ENCODE results near the gene ZNF217. TPM values are rescaled to one million over a fixed set of nuclear protein-coding genes. Genes with fewer than 3 reads are reported as not detected.

Gene ZNF217
- total and polyA plus RNA-seq, 2 donors (not counting 3 experiments of a cell fraction or from before 2014, with no cell fraction given), result 5.8 to 31.7 TPM

DNA sequence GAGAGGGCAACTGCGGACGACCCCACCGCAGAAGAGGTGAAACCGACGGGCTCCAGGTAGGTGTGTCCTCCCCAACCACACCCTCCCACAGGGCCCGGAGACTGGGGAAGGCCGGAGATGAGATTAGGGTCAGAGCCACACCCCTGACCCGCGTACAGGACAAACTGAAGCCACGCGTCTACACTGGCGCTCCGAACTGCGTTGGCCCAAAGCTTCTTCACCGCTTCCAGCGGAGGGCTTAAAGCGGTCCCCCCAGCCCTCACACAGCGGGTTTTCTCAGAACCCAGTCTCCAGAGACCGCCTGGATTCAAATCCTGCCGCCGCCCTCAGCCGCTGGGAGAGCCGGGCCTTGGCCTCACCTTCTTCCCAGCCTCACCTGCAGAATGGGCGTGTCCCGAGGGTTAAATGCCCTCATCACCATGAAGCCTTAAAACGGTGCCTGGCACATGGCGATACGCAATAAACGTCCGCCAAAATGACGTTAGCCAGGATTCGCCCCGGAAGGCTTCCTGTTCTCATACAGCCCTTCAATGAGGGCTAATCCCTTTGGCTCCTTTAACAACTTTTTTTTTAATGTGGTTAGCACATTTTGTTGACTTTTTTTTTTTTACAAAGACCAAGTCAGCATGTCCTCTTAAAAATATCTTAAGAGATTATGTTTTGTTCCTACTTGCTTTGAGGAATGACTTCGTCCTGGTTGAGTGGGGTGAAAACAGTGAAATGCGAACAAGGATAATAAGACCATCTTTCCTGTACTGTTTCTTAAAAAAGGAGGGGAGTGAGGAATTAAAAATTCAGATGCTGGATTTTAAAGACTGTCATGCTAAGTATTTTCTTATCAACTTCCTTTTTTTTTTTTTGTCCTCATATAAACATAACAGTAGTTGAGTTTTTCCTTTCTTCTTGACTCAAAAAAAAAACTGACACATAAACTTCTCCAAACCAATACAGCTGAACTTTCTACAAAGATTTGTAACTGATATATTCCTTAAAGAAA, 15.1 kb upstream of the ZNF217 start:
- FAIRE-seq (no peak), DNase-seq (ENCODE audit: low read depth, low spot score) (no peak)
- Histone ChIP-seq H4K20me1 (replicated peaks; ENCODE audit: control insufficient read depth, extremely low read depth, insufficient read depth, low read length) (no peaks in the 10 kb centered on the region), H3K4me2 (ENCODE audit: insufficient read depth, low read length) (no peak overlapping the region), H3K9me1 (replicated peaks; ENCODE audit: control insufficient read depth, extremely low read depth, insufficient read depth, low read length) (no peaks in the 10 kb centered on the region), H3K79me2 (ENCODE audit: control insufficient read depth, insufficient read depth, low read length) (no peaks in the 10 kb centered on the region), H3K27me3 (ENCODE audit: control insufficient read depth in 2 of 2, insufficient read depth in 2 of 2, low read length in 2 of 2) (no peaks in the 10 kb centered on the region), H3K9ac (replicated peaks; ENCODE audit: extremely low read depth, insufficient read depth, low read length) (no peak overlapping the region), H2AFZ (ENCODE audit: low read depth, low read length) (no peak overlapping the region), H3K27ac (ENCODE audit: insufficient read depth, low read depth, low read length) (peak overlapping the region; percentile 29), H3K36me3 (ENCODE audit: control insufficient read depth in 2 of 2, extremely low read depth in 1 of 2, insufficient read depth in 2 of 2, low read length in 2 of 2) (no peaks in the 10 kb centered on the region), H3K4me3 (replicated peaks in 1 of 3; ENCODE audit: insufficient read depth in 1 of 3, low read depth in 1 of 3, low read length in 3 of 3) (no peak overlapping the region), H3K9me3 (replicated peaks; ENCODE audit: control insufficient read depth, insufficient read depth, low read length) (no peaks in the 10 kb centered on the region), H3K4me1 (ENCODE audit: control insufficient read depth, extremely low read depth, insufficient read depth, low read length) (peaks cover 29% of the 10 kb centered on the region)
- TF ChIP-seq FOS (IDR thresholded peaks at IDR 0.05; ENCODE audit: borderline replicate concordance, insufficient read depth, low read length) (no peak), EZH2 (IDR thresholded peaks at IDR 0.05; ENCODE audit: borderline replicate concordance, low read depth, low read length, severe bottlenecking) (no peak), CTCF (IDR thresholded peaks at IDR 0.05; ENCODE audit: extremely low read depth in 1 of 2, insufficient read depth in 1 of 2, low read depth in 1 of 2, low read length in 2 of 2) (no peak), JUN (IDR thresholded peaks at IDR 0.05; ENCODE audit: borderline replicate concordance, insufficient read depth, insufficient read length, low read depth) (no peak), MAX (IDR thresholded peaks at IDR 0.05; ENCODE audit: insufficient read depth, insufficient read length) (no peak), POLR2A (IDR thresholded peaks at IDR 0.05; ENCODE audit: low read depth, low read length) (no peak), POLR2AphosphoS5 (IDR thresholded peaks at IDR 0.05; ENCODE audit: insufficient read depth, low read depth, low read length) (no peak), MYC (IDR thresholded peaks at IDR 0.05; ENCODE audit: low read depth, low read length) (no peak), GATA2 (IDR thresholded peaks at IDR 0.05; ENCODE audit: insufficient read depth, insufficient read length, low read depth, low read length) (no peak)
- dilution Hi-C loops (cut with MboI; ENCODE audit: extremely low pct_ligation_motif_present, low sequenced_read_pairs) (no loop called here), intact Hi-C loops (cut with micrococcal nuclease) (loop anchor here (1.0 kb wide), 2 partner anchors 12 to 13 kb away; no protein-coding TSS in a partner anchor)
- CTCF ChIA-PET, result interaction anchor here (0.8 to 1.7 kb wide), 2 partner anchors 11 to 262 kb away, joined by 3 to 5 read pairs; no protein-coding TSS in a partner anchor
- POLR2A ChIA-PET, result no interaction called here
- no TSS peak for BruUV-seq (replicated peaks)

Data from endothelial cell of umbilical vein (primary cell).